Ascending aorta (tissue), 2 donors: ENCODE measurements around the gene SDSL. TPM values are rescaled to one million over a fixed set of nuclear protein-coding genes. Genes with fewer than 3 reads are reported as not detected.

ENCODE experiments used
- DNase-seq, 2 donors: peaks; one replicate each; pipeline ENCODE4 v3.0.0-alpha.2; 2019; ENCODE audit warnings: low spot score in 2 of 2
- H3K27ac ChIP-seq, 2 donors: fragments of 200-600 bp; sonication (generic); one replicate each; pipeline ENCODE4 v1.5.1; 2016 to 2017; ENCODE audit warnings: mild to moderate bottlenecking in 1 of 2
- H3K27me3 ChIP-seq: fragments of 200-600 bp; sonication (generic); one replicate; pipeline ENCODE4 v1.5.1; 2017
- H3K36me3 ChIP-seq, 2 donors: fragments of 200-600 bp; sonication (generic); one replicate each; pipeline ENCODE4 v1.5.1; 2016
- H3K4me1 ChIP-seq, 2 donors: fragments of 200-600 bp; sonication (generic); one replicate each; pipeline ENCODE4 v1.5.1; 2016 to 2017; ENCODE audit warnings: mild to moderate bottlenecking in 1 of 2
- H3K4me3 ChIP-seq, 2 donors: fragments of 200-600 bp; sonication (generic); one replicate each; pipeline ENCODE4 v1.5.1; 2016 to 2017; ENCODE audit warnings: mild to moderate bottlenecking in 1 of 2
- H3K9me3 ChIP-seq, 2 donors: fragments of 200-600 bp; sonication (generic); one replicate each; pipeline ENCODE4 v1.5.1; 2016
- intact Hi-C: fragments of 100-400 bp; cut with DNase I; formaldehyde crosslinking; loops from one replicate; pipeline ENCODE4 v1.15.1; 2023
- total RNA-seq: library from RNA; depleted of rRNA; stranded (reverse); fragments of >200 nt; gene quantifications from one replicate; pipeline ENCODE4 v1.1.0, GENCODE V29; 2016
- TF ChIP-seq, protein P1 (sequence below), 3 experiments: fragments of 200-600 bp in 2 of 3; fragments of 450-650 bp in 1 of 3; sonication (generic) in 2 of 3; IDR thresholded peaks; one replicate each; pipeline ENCODE4 v1.5.1; 2016 to 2019; ENCODE audit warnings: antibody characterized with exemption in 3 of 3, mild to moderate bottlenecking in 1 of 3, moderate library complexity in 1 of 3

SDSL gene
- total RNA-seq, 1 donor from 2014 or later, result 11.0 TPM

GRCh38 chr12:113440336-113440735, 18.2 kb downstream of the SDSL start:
- TF ChIP-seq, protein P1, sequence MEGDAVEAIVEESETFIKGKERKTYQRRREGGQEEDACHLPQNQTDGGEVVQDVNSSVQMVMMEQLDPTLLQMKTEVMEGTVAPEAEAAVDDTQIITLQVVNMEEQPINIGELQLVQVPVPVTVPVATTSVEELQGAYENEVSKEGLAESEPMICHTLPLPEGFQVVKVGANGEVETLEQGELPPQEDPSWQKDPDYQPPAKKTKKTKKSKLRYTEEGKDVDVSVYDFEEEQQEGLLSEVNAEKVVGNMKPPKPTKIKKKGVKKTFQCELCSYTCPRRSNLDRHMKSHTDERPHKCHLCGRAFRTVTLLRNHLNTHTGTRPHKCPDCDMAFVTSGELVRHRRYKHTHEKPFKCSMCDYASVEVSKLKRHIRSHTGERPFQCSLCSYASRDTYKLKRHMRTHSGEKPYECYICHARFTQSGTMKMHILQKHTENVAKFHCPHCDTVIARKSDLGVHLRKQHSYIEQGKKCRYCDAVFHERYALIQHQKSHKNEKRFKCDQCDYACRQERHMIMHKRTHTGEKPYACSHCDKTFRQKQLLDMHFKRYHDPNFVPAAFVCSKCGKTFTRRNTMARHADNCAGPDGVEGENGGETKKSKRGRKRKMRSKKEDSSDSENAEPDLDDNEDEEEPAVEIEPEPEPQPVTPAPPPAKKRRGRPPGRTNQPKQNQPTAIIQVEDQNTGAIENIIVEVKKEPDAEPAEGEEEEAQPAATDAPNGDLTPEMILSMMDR (IDR thresholded peaks at IDR 0.05), result no peak
- Histone ChIP-seq H3K9me3 (no peaks in the 10 kb centered on the region), H3K4me1 (no peaks in the 10 kb centered on the region), H3K27ac (no peak overlapping the region), H3K36me3 (no peaks in the 10 kb centered on the region), H3K4me3 (no peak overlapping the region), H3K27me3 (no peaks in the 10 kb centered on the region)
- intact Hi-C loops, result no loop called here
- DNase-seq, result no peak

- Histone ChIP-seq H3K27ac (no peak overlapping the region), H3K4me1 (no peaks in the 10 kb centered on the region), H3K36me3 (no peaks in the 10 kb centered on the region), H3K4me3 (no peak overlapping the region), H3K9me3 (no peaks in the 10 kb centered on the region), H3K27me3 (no peaks in the 10 kb centered on the region)
- TF ChIP-seq, protein P1 (IDR thresholded peaks at IDR 0.05), result no peak
- intact Hi-C loops, result no loop called here
- no peak for DNase-seq
Measured at GRCh38 chr12:113440947-113441782, 19.0 kb downstream of the SDSL start.

- Histone ChIP-seq H3K27me3 (no peaks in the 10 kb centered on the region), H3K9me3 (no peaks in the 10 kb centered on the region), H3K36me3 (no peaks in the 10 kb centered on the region), H3K27ac (no peak overlapping the region), H3K4me3 (no peak overlapping the region), H3K4me1 (no peaks in the 10 kb centered on the region)
- DNase-seq, result no peak
- intact Hi-C loops, result no loop called here
- TF ChIP-seq, protein P1 (IDR thresholded peaks at IDR 0.05), result no peak
Measured at GRCh38 chr12:113443030-113443539, 20.9 kb downstream of the SDSL start.

- Histone ChIP-seq H3K36me3 (no peaks in the 10 kb centered on the region), H3K4me3 (no peak overlapping the region), H3K27ac (no peak overlapping the region), H3K9me3 (no peaks in the 10 kb centered on the region), H3K27me3 (no peaks in the 10 kb centered on the region), H3K4me1 (no peaks in the 10 kb centered on the region)
- TF ChIP-seq, protein P1 (IDR thresholded peaks at IDR 0.05), result no peak
- no peak for DNase-seq
- intact Hi-C loops, result no loop called here
Measured at GRCh38 chr12:113445544-113446171, 23.5 kb downstream of the SDSL start.

GRCh38 chr12:113448873-113449272, 26.7 kb downstream of the SDSL start:
- Histone ChIP-seq H3K9me3 (no peaks in the 10 kb centered on the region), H3K4me3 (no peak overlapping the region), H3K4me1 (no peaks in the 10 kb centered on the region), H3K27me3 (no peaks in the 10 kb centered on the region), H3K27ac (no peak overlapping the region), H3K36me3 (no peaks in the 10 kb centered on the region)
- no peak for DNase-seq
- TF ChIP-seq, protein P1 (IDR thresholded peaks at IDR 0.05), result no peak
- intact Hi-C loops, result no loop called here
